NT2/D1 (cell line): Measurements from ENCODE around the gene BMS1.
"Not testable (repeated sequence)": the region's sequence is repeated elsewhere in the genome, so short reads cannot be mapped to it uniquely, and the experiment has no call there.

Experiments
- YY1 ChIP-seq: IDR thresholded peaks from 2 replicates; pipeline ENCODE4 v1.6.1; 2011; ENCODE audit not compliant: insufficient read length, insufficient read depth
- ZNF274 ChIP-seq: IDR thresholded peaks from 2 replicates; pipeline ENCODE4 v1.6.1; 2011; ENCODE audit warnings: mild to moderate bottlenecking, low read depth, low read length

DNA sequence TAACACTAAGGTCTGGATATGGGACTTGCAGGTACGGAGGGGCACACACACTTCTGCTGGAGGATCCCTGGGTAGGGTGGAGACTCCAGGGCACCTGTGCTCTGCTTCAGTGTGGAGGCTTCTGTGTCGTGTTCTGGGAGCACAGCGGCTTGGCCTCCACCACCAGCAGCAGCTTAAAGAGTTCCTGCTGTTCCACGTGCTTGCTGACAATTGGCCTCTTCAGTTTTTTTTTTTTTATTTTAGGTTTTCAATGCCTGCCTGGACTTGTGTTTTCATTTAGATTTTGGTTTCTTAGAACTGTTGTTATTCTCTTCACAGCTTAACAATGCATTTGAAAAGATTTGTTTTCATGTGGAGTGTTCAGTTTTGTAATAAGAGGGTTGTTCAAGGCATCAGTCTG is 45.8 kb downstream of the BMS1 start:
- TF ChIP-seq ZNF274, YY1: not testable (repeated sequence)
